ENCODE measurements around the gene PRDM16. TPM values are rescaled to one million over a fixed set of nuclear protein-coding genes. Genes with fewer than 3 reads are reported as not detected.
A peak's percentile ranks its signal among the peaks of the same experiment; 100 is the strongest.

Gene PRDM16
- total RNA-seq, 1 experiment from 2014 or later, result 1.6 TPM

GRCh38 chr1:3461934-3462275 lies 392.9 kb downstream of the PRDM16 start (continued):
- no peak for TF ChIP-seq ZNF532 (CRISPR knock-in tag; IDR thresholded peaks at IDR 0.05; ENCODE audit: borderline replicate concordance)

- H3K36me3 Mint-ChIP-seq, result 0 out of 2 replicates have a peak, but pooled peaks cover 2% of the 10 kb centered on the region
- H3K4me1 Mint-ChIP-seq, result peaks cover 9% of the 10 kb centered on the region
- no peak for TF ChIP-seq ZNF232 (CRISPR knock-in tag; IDR thresholded peaks at IDR 0.05)
- TF ChIP-seq GRHL2 (CRISPR knock-in tag; IDR thresholded peaks at IDR 0.05; ENCODE audit: insufficient replicate concordance, severe bottlenecking), result no peak
- TF ChIP-seq PRDM15 (CRISPR knock-in tag; IDR thresholded peaks at IDR 0.05), result peak; percentile 84
- TF ChIP-seq ESRRA (CRISPR knock-in tag; IDR thresholded peaks at IDR 0.05; ENCODE audit: borderline replicate concordance), result no peak
- no peak for TF ChIP-seq ELF4 (CRISPR knock-in tag; IDR thresholded peaks at IDR 0.05; ENCODE audit: low read depth)
- H3K4me3 Mint-ChIP-seq, result no peak overlapping the region
- ChIA-PET POLR2A (interaction anchor here (1.2 kb wide), 1 partner anchor 9 kb away, joined by 4 read pairs; no protein-coding TSS in a partner anchor), CTCF (interaction anchor here (0.5 to 6.7 kb wide), 9 partner anchors 9 to 881 kb away, joined by 3 to 41 read pairs (median 5); no protein-coding TSS in a partner anchor)
- H3K9me3 Mint-ChIP-seq, result no peaks in the 10 kb centered on the region
- no peak for ATAC-seq
- no peaks in the 10 kb centered on the region for H3K27me3 Mint-ChIP-seq (ENCODE audit: low read depth)
- DNase-seq (ENCODE audit: low spot score), result no peak
- H3K27ac Mint-ChIP-seq, result 0 out of 2 replicates have a peak overlapping the region, but pooled peaks have one; percentile 41
These were observed 393.5 kb downstream of the PRDM16 start for GRCh38 chr1:3462356-3463012.

- Mint-ChIP-seq H3K36me3 (0 out of 2 replicates have a peak, but pooled peaks cover 2% of the 10 kb centered on the region), H3K27ac (no peak overlapping the region), H3K9me3 (no peaks in the 10 kb centered on the region), H3K4me3 (no peak overlapping the region), H3K4me1 (peaks cover 9% of the 10 kb centered on the region), H3K27me3 (ENCODE audit: low read depth) (no peaks in the 10 kb centered on the region)
- DNase-seq (ENCODE audit: low spot score) (no peak), ATAC-seq (no peak)
- ChIA-PET CTCF (interaction anchor here (0.5 to 6.7 kb wide), 9 partner anchors 9 to 881 kb away, joined by 3 to 41 read pairs (median 5); no protein-coding TSS in a partner anchor), POLR2A (interaction anchor here (1.2 kb wide), 1 partner anchor 8 kb away, joined by 4 read pairs; no protein-coding TSS in a partner anchor)
- no peak for TF ChIP-seq ZBTB43 (CRISPR knock-in tag; IDR thresholded peaks at IDR 0.05)
- no peak for TF ChIP-seq ZNF512 (CRISPR knock-in tag; IDR thresholded peaks at IDR 0.05; ENCODE audit: borderline replicate concordance)
- no peak for TF ChIP-seq CBFB (CRISPR knock-in tag; IDR thresholded peaks at IDR 0.05; ENCODE audit: low read depth)
- TF ChIP-seq ZNF317 (CRISPR knock-in tag; IDR thresholded peaks at IDR 0.05; ENCODE audit: borderline replicate concordance, low read depth), result no peak
- TF ChIP-seq ZBTB21 (CRISPR knock-in tag; IDR thresholded peaks at IDR 0.05; ENCODE audit: borderline replicate concordance), result no peak
- no peak for TF ChIP-seq ATF2 (CRISPR knock-in tag; IDR thresholded peaks at IDR 0.05; ENCODE audit: borderline replicate concordance, low read depth)
- no peak for TF ChIP-seq NFATC4 (CRISPR knock-in tag; IDR thresholded peaks at IDR 0.05)
These were observed 394.0 kb downstream of the PRDM16 start for GRCh38 chr1:3463013-3463385.
